ENCODE results near the gene MOB3B. TPM values are rescaled to one million over a fixed set of nuclear protein-coding genes. Genes with fewer than 3 reads are reported as not detected.

Gene MOB3B
- total RNA-seq, 2 donors from 2014 or later: 3.1 to 17.8 TPM

DNA sequence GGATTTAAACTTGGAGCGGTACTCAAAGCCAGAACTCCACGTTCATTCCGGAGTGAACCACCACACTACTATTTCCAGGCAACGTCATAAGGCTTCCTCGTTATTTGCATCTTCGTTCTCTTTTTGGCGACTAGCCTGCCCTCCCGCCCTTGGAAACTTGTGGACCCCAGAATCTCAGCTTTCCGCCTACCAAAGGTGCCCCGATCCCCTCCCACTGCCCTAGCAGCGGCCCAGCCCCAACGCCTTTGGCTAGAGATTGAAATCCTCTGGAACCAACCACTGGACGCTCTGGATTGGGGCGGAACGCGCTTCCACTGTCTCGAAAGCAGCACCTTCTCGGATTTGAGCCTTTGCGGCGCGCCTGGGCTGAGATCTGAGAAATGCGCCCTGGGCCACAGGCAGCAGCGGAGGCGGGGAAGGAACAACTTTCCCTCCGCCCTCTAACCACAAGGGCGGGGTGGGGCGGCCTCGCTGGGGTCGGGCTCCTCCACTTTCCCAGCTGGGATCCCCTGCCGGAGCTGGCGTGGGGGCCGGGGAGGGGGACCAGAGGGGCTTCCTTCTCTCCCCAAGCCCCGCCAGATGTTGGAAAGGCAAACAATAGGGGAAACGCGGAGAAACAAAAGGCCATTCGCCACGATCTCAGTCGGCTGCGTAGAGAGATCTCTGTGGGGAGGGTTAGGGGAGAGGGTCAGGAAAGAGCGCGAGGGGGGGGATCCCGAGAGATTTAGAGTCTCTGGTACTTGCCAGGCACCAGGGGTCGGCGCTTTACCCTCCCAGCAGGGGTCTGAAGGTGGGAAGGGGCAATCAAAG, 1.3 kb downstream of the MOB3B start:
- intact Hi-C loops (cut with DNase I): loop anchor here (2.0 to 5.0 kb wide), 2 partner anchors 55 to 191 kb away; no protein-coding TSS in a partner anchor
- WGBS: 5% methylated on average over 44 of the region's 44 CpGs

DNA sequence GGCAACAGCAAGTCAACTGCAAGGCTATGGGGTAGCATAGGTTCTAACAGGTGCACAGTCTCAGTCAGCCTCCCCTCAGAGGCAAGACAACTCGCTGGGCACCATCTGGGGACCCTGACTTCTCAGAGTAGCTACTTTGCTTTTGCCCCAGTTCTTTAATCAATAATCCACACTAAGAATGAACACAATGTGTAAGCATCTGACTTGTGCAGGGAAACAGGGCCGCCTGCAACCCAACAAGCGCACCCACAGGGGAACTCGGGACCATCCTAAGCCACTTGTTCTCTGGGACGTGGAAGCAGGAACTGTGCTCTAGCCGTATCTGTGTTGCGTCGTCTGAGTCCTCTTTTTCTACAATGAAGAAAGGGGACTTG, 1.9 kb downstream of the MOB3B start:
- peak overlapping the region; percentile 78 for H3K27ac ChIP-seq
- H3K4me1 ChIP-seq (replicated peaks): peaks cover 4% of the 10 kb centered on the region
- no peak for DNase-seq (ENCODE audit: low spot score)
- no peaks in the 10 kb centered on the region for H3K27me3 ChIP-seq (replicated peaks; ENCODE audit: insufficient read depth)
- no peaks in the 10 kb centered on the region for H3K36me3 ChIP-seq
- no peaks in the 10 kb centered on the region for H3K9me3 ChIP-seq
- intact Hi-C loops (cut with DNase I): loop anchor here (2.0 to 5.0 kb wide), 2 partner anchors 55 to 190 kb away; no protein-coding TSS in a partner anchor
- TF ChIP-seq POLR2A (IDR thresholded peaks at IDR 0.05) (no peak), POLR2AphosphoS5 (IDR thresholded peaks at IDR 0.05) (no peak)
- TF ChIP-seq, protein P1, sequence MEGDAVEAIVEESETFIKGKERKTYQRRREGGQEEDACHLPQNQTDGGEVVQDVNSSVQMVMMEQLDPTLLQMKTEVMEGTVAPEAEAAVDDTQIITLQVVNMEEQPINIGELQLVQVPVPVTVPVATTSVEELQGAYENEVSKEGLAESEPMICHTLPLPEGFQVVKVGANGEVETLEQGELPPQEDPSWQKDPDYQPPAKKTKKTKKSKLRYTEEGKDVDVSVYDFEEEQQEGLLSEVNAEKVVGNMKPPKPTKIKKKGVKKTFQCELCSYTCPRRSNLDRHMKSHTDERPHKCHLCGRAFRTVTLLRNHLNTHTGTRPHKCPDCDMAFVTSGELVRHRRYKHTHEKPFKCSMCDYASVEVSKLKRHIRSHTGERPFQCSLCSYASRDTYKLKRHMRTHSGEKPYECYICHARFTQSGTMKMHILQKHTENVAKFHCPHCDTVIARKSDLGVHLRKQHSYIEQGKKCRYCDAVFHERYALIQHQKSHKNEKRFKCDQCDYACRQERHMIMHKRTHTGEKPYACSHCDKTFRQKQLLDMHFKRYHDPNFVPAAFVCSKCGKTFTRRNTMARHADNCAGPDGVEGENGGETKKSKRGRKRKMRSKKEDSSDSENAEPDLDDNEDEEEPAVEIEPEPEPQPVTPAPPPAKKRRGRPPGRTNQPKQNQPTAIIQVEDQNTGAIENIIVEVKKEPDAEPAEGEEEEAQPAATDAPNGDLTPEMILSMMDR (IDR thresholded peaks at IDR 0.05): no peak
- peak overlapping the region; percentile 66 to 72 for H3K4me3 ChIP-seq
- 53% methylated on average over 8 of the region's 8 CpGs for WGBS

More for the DNA sequence above, 1.3 kb downstream of the MOB3B start:
- no peaks in the 10 kb centered on the region for H3K27me3 ChIP-seq (replicated peaks; ENCODE audit: insufficient read depth)
- H3K9me3 ChIP-seq: no peaks in the 10 kb centered on the region
- H3K4me1 ChIP-seq (replicated peaks): peaks cover 4% of the 10 kb centered on the region
- H3K27ac ChIP-seq: peak overlapping the region; percentile 78
- no peaks in the 10 kb centered on the region for H3K36me3 ChIP-seq
- peak; percentile 75 for DNase-seq (ENCODE audit: low spot score)
- peak; percentile 75 for TF ChIP-seq POLR2AphosphoS5 (IDR thresholded peaks at IDR 0.05)
- peak; percentile 49 for TF ChIP-seq POLR2A (IDR thresholded peaks at IDR 0.05)
- TF ChIP-seq, protein P1 (IDR thresholded peaks at IDR 0.05): no peak
- H3K4me3 ChIP-seq: peak overlapping the region; percentile 66 to 72

DNA sequence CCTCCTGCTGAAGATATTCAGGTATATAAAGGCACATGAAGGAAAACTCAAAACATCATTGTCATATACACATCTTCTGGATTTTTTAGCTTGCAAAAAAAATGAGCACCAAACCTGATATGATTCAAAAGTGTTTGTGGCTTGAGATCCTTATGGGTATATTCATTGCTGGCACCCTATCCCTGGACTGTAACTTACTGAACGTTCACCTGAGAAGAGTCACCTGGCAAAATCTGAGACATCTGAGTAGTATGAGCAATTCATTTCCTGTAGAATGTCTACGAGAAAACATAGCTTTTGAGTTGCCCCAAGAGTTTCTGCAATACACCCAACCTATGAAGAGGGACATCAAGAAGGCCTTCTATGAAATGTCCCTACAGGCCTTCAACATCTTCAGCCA, 5.4 kb downstream of the MOB3B start, which contains the start of gene IFNK:
IFNK (plus strand) TSS at position 55 of the 400 bp plus-strand sequence; CDS start at position 102, 47 bp downstream.
- no peak for DNase-seq (ENCODE audit: low spot score)
- intact Hi-C loops (cut with DNase I): no loop called here

DNA sequence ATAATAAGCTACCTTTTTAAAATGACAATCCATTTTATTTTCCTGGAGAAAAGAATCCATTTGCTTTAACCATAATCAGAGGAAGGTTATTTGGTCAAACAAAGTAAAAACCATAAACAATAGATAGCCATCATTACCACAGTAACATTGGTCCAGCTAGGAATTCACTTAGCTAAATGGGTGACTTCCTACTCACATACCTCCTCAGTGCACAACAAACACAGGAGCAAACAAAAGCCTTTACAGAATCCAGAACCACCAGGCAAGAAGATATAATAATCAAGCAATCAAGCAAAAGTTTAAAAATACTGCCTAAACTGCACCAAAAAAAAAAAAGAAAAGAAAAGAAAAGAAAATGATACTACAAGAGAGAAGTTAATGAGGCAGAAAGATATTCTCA, 6.5 kb downstream of the MOB3B start:
- peaks cover 4% of the 10 kb centered on the region for H3K4me1 ChIP-seq (replicated peaks)
- DNase-seq (ENCODE audit: low spot score): no peak
- H3K9me3 ChIP-seq: no peaks in the 10 kb centered on the region
- intact Hi-C loops (cut with DNase I): no loop called here
- TF ChIP-seq POLR2AphosphoS5 (IDR thresholded peaks at IDR 0.05) (no peak), POLR2A (IDR thresholded peaks at IDR 0.05) (no peak)
- TF ChIP-seq, protein P1 (IDR thresholded peaks at IDR 0.05): no peak
- H3K4me3 ChIP-seq: no peak overlapping the region
- H3K27me3 ChIP-seq (replicated peaks; ENCODE audit: insufficient read depth): no peaks in the 10 kb centered on the region
- H3K27ac ChIP-seq: no peak overlapping the region
- H3K36me3 ChIP-seq: no peaks in the 10 kb centered on the region

More for the DNA sequence above, 5.4 kb downstream of the MOB3B start, which contains the start of gene IFNK:
- Histone ChIP-seq H3K4me3 (no peak within 1 kb of the TSS), H3K9me3 (no peaks in the 10 kb centered on the region), H3K36me3 (no peaks in the 10 kb centered on the region), H3K27ac (no peak within 1 kb of the TSS), H3K4me1 (replicated peaks) (peaks cover 4% of the 10 kb centered on the region), H3K27me3 (replicated peaks; ENCODE audit: insufficient read depth) (no peaks in the 10 kb centered on the region)
- WGBS: 91% methylated on average over 2 of the region's 2 CpGs
- TF ChIP-seq POLR2A (IDR thresholded peaks at IDR 0.05) (no peak), POLR2AphosphoS5 (IDR thresholded peaks at IDR 0.05) (no peak)
- TF ChIP-seq, protein P1 (IDR thresholded peaks at IDR 0.05): no peak
